ENCODE measurements around the gene TET1. TPM values are rescaled to one million over a fixed set of nuclear protein-coding genes. Genes with fewer than 3 reads are reported as not detected.
"Not testable (repeated sequence)": the region's sequence is repeated elsewhere in the genome, so short reads cannot be mapped to it uniquely, and the experiment has no call there.

Gene TET1
- total RNA-seq, 1 donor from 2014 or later: 0.52 TPM

GRCh38 chr10:68611227-68611626 is 51.1 kb downstream of the TET1 start:
- DNase-seq (ENCODE audit: low read depth): no peak
- TF ChIP-seq, protein P1, sequence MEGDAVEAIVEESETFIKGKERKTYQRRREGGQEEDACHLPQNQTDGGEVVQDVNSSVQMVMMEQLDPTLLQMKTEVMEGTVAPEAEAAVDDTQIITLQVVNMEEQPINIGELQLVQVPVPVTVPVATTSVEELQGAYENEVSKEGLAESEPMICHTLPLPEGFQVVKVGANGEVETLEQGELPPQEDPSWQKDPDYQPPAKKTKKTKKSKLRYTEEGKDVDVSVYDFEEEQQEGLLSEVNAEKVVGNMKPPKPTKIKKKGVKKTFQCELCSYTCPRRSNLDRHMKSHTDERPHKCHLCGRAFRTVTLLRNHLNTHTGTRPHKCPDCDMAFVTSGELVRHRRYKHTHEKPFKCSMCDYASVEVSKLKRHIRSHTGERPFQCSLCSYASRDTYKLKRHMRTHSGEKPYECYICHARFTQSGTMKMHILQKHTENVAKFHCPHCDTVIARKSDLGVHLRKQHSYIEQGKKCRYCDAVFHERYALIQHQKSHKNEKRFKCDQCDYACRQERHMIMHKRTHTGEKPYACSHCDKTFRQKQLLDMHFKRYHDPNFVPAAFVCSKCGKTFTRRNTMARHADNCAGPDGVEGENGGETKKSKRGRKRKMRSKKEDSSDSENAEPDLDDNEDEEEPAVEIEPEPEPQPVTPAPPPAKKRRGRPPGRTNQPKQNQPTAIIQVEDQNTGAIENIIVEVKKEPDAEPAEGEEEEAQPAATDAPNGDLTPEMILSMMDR (conservative IDR thresholded peaks at IDR 0.05; ENCODE audit: low read depth, low read length): no peak
- H3K4me3 ChIP-seq (ENCODE audit: low read depth, low read length): no peak overlapping the region

DNA sequence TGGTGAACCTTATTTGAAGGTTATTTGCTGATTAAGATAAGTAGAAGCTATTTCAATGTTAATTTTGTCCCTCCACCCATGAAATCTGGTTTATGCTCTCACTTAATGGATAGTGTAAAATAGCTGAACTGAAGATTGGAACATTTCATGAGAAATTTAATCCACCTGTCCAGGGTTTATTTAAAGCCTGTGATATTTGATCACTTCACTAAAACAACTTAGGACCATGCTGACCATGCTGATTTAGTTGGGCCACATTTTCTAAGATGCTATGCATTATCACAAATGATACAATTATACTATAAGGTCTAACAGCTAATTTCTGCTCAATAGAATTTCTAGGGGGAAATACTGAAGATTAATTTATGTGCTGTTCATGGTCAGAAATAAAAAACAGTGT is 53.8 kb downstream of the TET1 start:
- not testable (repeated sequence) for DNase-seq (ENCODE audit: low read depth)

GRCh38 chr10:68617691-68618090 is 57.6 kb downstream of the TET1 start:
- not testable (repeated sequence) for H3K4me3 ChIP-seq (ENCODE audit: low read depth, low read length); DNase-seq (ENCODE audit: low read depth)

More for the DNA sequence above, 53.8 kb downstream of the TET1 start:
- not testable (repeated sequence) for H3K4me3 ChIP-seq (ENCODE audit: low read depth, low read length)

DNA sequence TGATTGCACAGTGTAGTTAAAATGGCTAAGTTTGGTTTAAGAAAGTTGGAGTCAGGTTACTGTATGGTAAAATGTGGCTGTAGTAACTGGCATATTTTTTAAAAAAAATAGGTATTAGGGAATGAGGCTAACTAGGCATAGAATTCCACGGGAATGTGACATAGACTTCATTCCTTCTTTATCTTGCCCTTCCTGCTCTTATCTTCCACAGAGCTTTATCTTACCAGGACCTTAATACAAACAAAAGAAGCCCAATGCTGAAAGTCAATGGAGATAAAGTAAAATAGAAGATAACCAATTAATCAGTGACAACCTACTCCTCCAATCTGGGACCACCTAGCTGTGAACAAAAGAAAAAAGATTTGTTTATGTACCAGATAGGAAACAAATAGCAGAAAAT is 58.1 kb downstream of the TET1 start:
- TF ChIP-seq, protein P1 (conservative IDR thresholded peaks at IDR 0.05; ENCODE audit: low read depth, low read length): no peak
- DNase-seq (ENCODE audit: low read depth): no peak
- no peak overlapping the region for H3K4me3 ChIP-seq (ENCODE audit: low read depth, low read length)

- no peak overlapping the region for H3K4me3 ChIP-seq (ENCODE audit: low read depth, low read length)
- no peak for DNase-seq (ENCODE audit: low read depth)
- TF ChIP-seq, protein P1 (conservative IDR thresholded peaks at IDR 0.05; ENCODE audit: low read depth, low read length): no peak
Measured at GRCh38 chr10:68619595-68619994, 59.5 kb downstream of the TET1 start.

- DNase-seq (ENCODE audit: low read depth): no peak
- TF ChIP-seq, protein P1 (conservative IDR thresholded peaks at IDR 0.05; ENCODE audit: low read depth, low read length): no peak
- no peak overlapping the region for H3K4me3 ChIP-seq (ENCODE audit: low read depth, low read length)
Measured at GRCh38 chr10:68625316-68625921, 65.3 kb downstream of the TET1 start.

DNA sequence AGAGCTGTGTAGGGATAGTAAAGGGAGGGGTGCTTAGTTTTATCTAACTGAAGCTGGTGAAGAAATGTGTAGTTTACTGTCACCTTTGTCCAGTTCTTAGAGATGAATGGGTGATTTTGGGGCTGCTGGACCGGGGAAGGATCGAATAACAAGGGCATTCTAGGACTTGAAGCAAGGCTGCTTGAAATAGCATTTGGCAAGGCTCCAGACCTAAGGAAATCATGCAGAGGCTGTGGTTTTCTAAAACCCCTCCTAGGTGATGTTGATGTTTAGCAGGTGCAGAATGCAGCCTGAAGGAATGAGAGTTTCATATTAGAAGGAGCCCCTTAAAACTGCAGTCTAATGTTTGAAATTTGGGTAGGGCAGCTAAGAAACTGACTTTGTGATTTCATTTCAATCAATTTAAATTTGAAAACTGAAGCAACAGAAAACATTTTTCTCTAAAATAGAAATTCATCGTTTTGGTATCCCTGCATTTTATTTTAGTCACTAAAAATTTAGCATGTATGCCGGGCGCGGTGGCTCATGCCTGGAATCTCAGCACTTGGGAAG is 68.5 kb downstream of the TET1 start:
- TF ChIP-seq, protein P1 (conservative IDR thresholded peaks at IDR 0.05; ENCODE audit: low read depth, low read length): no peak
- no peak overlapping the region for H3K4me3 ChIP-seq (ENCODE audit: low read depth, low read length)
- DNase-seq (ENCODE audit: low read depth): no peak

GRCh38 chr10:68632271-68632560 is 72.1 kb downstream of the TET1 start:
- not testable (repeated sequence) for H3K4me3 ChIP-seq (ENCODE audit: low read depth, low read length); DNase-seq (ENCODE audit: low read depth)

GRCh38 chr10:68633281-68633680 is 73.1 kb downstream of the TET1 start:
- DNase-seq (ENCODE audit: low read depth): no peak
- no peak overlapping the region for H3K4me3 ChIP-seq (ENCODE audit: low read depth, low read length)
- TF ChIP-seq, protein P1 (conservative IDR thresholded peaks at IDR 0.05; ENCODE audit: low read depth, low read length): no peak
